DOHH2 (cell line): Measurements from ENCODE around the gene FLRT3.

ENCODE experiments used
- EZH2phosphoT487 ChIP-seq: fragments of 200-600 bp; sonication (generic); IDR thresholded peaks from 2 replicates; pipeline ENCODE4 v1.6.1; 2017; ENCODE audit warnings: borderline replicate concordance, mild to moderate bottlenecking, antibody characterized with exemption, low read length, moderate library complexity, mixed read lengths
- TF ChIP-seq, protein P1 (sequence below): fragments of 200-600 bp; sonication (generic); IDR thresholded peaks from one replicate; pipeline ENCODE4 v1.5.1; 2014; ENCODE audit warnings: antibody characterized with exemption, mild to moderate bottlenecking, low read depth, low read length; ENCODE audit not compliant: poor library complexity, severe bottlenecking

DNA sequence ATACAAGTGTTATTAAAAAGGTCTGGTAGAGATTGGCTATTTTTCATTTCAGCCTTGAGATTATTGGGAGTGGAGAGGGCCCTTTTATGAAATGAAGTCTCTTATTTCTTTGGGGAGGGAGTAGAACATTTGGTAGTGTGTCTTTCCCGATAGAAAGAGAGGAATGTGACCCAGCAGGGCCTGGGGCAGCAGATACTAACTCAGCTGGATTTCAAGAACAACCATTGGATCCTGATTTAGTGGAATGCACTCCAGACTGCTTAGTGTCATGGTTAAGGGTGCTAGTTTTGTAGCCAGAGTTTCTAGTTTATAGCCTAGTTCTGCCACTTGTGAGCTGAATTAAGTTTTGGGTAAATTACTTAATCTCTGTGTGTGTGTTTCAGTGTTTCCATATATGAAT, 18.4 kb upstream of the FLRT3 start:
- TF ChIP-seq, protein P1, sequence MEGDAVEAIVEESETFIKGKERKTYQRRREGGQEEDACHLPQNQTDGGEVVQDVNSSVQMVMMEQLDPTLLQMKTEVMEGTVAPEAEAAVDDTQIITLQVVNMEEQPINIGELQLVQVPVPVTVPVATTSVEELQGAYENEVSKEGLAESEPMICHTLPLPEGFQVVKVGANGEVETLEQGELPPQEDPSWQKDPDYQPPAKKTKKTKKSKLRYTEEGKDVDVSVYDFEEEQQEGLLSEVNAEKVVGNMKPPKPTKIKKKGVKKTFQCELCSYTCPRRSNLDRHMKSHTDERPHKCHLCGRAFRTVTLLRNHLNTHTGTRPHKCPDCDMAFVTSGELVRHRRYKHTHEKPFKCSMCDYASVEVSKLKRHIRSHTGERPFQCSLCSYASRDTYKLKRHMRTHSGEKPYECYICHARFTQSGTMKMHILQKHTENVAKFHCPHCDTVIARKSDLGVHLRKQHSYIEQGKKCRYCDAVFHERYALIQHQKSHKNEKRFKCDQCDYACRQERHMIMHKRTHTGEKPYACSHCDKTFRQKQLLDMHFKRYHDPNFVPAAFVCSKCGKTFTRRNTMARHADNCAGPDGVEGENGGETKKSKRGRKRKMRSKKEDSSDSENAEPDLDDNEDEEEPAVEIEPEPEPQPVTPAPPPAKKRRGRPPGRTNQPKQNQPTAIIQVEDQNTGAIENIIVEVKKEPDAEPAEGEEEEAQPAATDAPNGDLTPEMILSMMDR, result no peak
- no peak for TF ChIP-seq EZH2phosphoT487
